Smooth muscle cell (in vitro differentiated cells): ENCODE results near the gene ZNF709. TPM values are rescaled to one million over a fixed set of nuclear protein-coding genes. Genes with fewer than 3 reads are reported as not detected.
A peak's percentile ranks its signal among the peaks of the same experiment; 100 is the strongest.
"Not testable (repeated sequence)": the region's sequence is repeated elsewhere in the genome, so short reads cannot be mapped to it uniquely, and the experiment has no call there.

Source experiments
- DNase-seq: peaks from one replicate; lab custom pipeline; 2025; ENCODE audit not compliant: unreplicated experiment; lab: John Stamatoyannopoulos, UW
- H2AFZ ChIP-seq: fragments of 200-600 bp; sonication (generic); 2 replicates; pipeline ENCODE4 v1.6.0; 2016; ENCODE audit warnings: antibody characterized with exemption, low read depth, mild to moderate bottlenecking
- H3F3A ChIP-seq: fragments of 200-600 bp; sonication (generic); 2 replicates; pipeline ENCODE4 v1.6.0; 2017; ENCODE audit warnings: antibody characterized with exemption, low read depth
- H3K27ac ChIP-seq: fragments of 200-600 bp; sonication (generic); 2 replicates; pipeline ENCODE4 v1.5.1; 2016; ENCODE audit warnings: low read depth, mild to moderate bottlenecking
- H3K27me3 ChIP-seq: fragments of 200-600 bp; sonication (generic); 2 replicates; pipeline ENCODE4 v1.6.1; 2016; ENCODE audit warnings: low read depth, mild to moderate bottlenecking
- H3K36me3 ChIP-seq: fragments of 200-600 bp; sonication (generic); 2 replicates; pipeline ENCODE4 v1.5.1; 2016; ENCODE audit warnings: low read depth
- H3K4me1 ChIP-seq: fragments of 200-600 bp; sonication (generic); 2 replicates; pipeline ENCODE4 v1.5.1; 2016; ENCODE audit warnings: low read depth
- H3K4me2 ChIP-seq: fragments of 200-600 bp; sonication (generic); 2 replicates; pipeline ENCODE4 v1.6.0; 2016; ENCODE audit warnings: mild to moderate bottlenecking
- H3K4me3 ChIP-seq: fragments of 200-600 bp; sonication (generic); 2 replicates; pipeline ENCODE4 v1.5.1; 2016; ENCODE audit warnings: mild to moderate bottlenecking
- H3K79me2 ChIP-seq: fragments of 200-600 bp; sonication (generic); 2 replicates; pipeline ENCODE4 v1.6.0; 2016; ENCODE audit warnings: low read depth, mild to moderate bottlenecking
- H3K9ac ChIP-seq: fragments of 200-600 bp; sonication (generic); 2 replicates; pipeline ENCODE4 v1.6.0; 2016; ENCODE audit warnings: low read depth
- H3K9me3 ChIP-seq: fragments of 200-600 bp; sonication (generic); replicated peaks from 2 replicates; pipeline ENCODE4 v1.5.1; 2016; ENCODE audit warnings: low read depth
- H4K20me1 ChIP-seq: fragments of 200-600 bp; sonication (generic); 2 replicates; pipeline ENCODE4 v1.6.0; 2016; ENCODE audit warnings: low read depth
- WGBS: methylation state at CpG from one replicate; pipeline ENCODE4 v1.1.7; 2016; ENCODE audit warnings: low lambda C conversion rate; 5-methylcytosine and 5-hydroxymethylcytosine counted together
- polyA plus RNA-seq: library from polyadenylated mRNA; unstranded; fragments of >200 nt; fragmentation: Nextera tagmentation; extraction: Ambion mirVana; gene quantifications from 2 replicates; pipeline ENCODE4 v1.2.1, GENCODE V29; 2016
- total RNA-seq: library from RNA; depleted of rRNA; stranded (reverse); fragments of >200 nt; gene quantifications from 2 replicates; pipeline ENCODE4 v1.2.3, GENCODE V29; 2014
- TF ChIP-seq, protein P1 (sequence below): fragments of 200-600 bp; sonication (generic); IDR thresholded peaks from 2 replicates; pipeline ENCODE4 v1.5.1; 2017; ENCODE audit warnings: borderline replicate concordance, mild to moderate bottlenecking, antibody characterized with exemption; ENCODE audit not compliant: insufficient read depth, poor library complexity, severe bottlenecking

The ZNF709 gene
- total and polyA plus RNA-seq, 2 experiments from 2014 or later, result 0.29 to 1.2 TPM

DNA sequence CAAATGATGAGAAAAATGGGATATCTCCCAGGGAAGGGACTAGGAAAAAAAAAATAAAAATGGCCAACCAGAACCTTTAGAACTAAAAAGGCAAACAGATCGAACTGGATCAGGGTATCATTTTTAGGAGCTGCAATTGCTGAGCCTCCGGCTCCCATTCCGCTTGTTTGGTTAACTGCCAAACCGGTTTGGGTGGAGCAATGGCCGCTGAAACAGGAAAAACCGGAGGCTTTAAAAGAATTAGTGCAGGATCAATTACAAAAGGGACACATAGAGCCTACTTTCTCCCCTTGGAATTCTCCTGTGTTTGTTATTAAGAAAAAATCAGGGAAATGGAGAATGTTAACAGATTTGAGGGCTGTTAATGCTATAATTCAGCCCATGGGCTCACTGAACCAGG, 31.1 kb downstream of the ZNF709 start:
- TF ChIP-seq, protein P1, sequence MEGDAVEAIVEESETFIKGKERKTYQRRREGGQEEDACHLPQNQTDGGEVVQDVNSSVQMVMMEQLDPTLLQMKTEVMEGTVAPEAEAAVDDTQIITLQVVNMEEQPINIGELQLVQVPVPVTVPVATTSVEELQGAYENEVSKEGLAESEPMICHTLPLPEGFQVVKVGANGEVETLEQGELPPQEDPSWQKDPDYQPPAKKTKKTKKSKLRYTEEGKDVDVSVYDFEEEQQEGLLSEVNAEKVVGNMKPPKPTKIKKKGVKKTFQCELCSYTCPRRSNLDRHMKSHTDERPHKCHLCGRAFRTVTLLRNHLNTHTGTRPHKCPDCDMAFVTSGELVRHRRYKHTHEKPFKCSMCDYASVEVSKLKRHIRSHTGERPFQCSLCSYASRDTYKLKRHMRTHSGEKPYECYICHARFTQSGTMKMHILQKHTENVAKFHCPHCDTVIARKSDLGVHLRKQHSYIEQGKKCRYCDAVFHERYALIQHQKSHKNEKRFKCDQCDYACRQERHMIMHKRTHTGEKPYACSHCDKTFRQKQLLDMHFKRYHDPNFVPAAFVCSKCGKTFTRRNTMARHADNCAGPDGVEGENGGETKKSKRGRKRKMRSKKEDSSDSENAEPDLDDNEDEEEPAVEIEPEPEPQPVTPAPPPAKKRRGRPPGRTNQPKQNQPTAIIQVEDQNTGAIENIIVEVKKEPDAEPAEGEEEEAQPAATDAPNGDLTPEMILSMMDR, result no peak
- 78% methylated on average over 6 of the region's 6 CpGs for WGBS

DNA sequence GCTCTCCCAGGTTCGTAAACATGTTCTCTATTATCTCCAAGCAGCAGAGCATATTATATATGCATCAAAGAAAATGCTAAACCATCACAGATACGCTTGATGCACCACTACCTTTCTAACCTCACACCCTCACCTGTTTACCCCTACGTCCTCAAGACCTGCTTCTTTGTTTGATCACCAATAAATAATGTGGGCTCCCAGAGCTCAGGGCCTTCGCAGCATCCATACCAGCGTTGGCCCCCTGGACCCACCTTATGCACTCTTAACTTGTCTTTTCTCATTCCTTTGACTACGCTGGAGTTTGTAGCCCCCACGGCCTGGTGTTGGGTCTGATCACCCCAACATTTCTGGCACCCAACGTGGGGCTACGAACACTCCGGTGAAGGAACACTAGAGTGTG, 33.8 kb downstream of the ZNF709 start:
- Histone ChIP-seq H2AFZ (no peak overlapping the region), H3K9ac (no peak overlapping the region), H3K4me1 (no peaks in the 10 kb centered on the region), H3K27ac (no peak overlapping the region), H3K79me2 (no peaks in the 10 kb centered on the region), H3K9me3 (peaks cover 6% of the 10 kb centered on the region), H3K27me3 (no peaks in the 10 kb centered on the region), H3K4me2 (no peak overlapping the region), H4K20me1 (no peaks in the 10 kb centered on the region), H3K4me3 (no peak overlapping the region), H3F3A (no peaks in the 10 kb centered on the region), H3K36me3 (no peaks in the 10 kb centered on the region)
- WGBS, result 94% methylated on average over 10 of the region's 10 CpGs
- DNase-seq, result no peak
- TF ChIP-seq, protein P1, result no peak

More for the DNA sequence above, 31.1 kb downstream of the ZNF709 start:
- H3K27ac ChIP-seq, result no peak overlapping the region
- H3K4me1 ChIP-seq, result no peaks in the 10 kb centered on the region
- H2AFZ ChIP-seq, result no peak overlapping the region
- H3K9ac ChIP-seq, result no peak overlapping the region
- no peaks in the 10 kb centered on the region for H3K79me2 ChIP-seq
- DNase-seq, result no peak
- no peak overlapping the region for H3K4me3 ChIP-seq
- peaks cover 15% of the 10 kb centered on the region for H3K9me3 ChIP-seq
- H3K27me3 ChIP-seq, result no peaks in the 10 kb centered on the region
- H4K20me1 ChIP-seq, result no peaks in the 10 kb centered on the region
- H3F3A ChIP-seq, result no peaks in the 10 kb centered on the region
- no peak overlapping the region for H3K4me2 ChIP-seq
- H3K36me3 ChIP-seq, result peaks cover 2% of the 10 kb centered on the region

DNA sequence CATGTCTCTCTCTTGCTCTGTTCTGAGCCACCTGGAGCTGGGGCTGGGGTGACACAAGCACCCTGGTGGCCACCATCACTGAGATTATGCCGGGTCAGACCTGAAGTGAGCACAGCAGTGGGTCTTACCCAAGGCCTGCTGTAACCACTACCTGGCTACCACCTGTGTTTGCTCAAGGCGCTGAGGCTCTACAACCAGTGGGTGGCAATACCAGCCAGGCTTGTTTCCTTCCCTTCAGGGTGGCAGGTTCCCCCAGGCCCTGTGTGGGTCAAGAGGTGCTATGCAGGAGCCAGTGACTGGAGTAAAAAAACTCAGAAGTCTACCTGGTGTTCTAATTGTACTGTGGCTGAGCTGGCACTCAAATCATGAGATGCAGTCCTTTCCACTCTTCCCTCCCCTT, 35.8 kb downstream of the ZNF709 start:
- Histone ChIP-seq H4K20me1 (no peaks in the 10 kb centered on the region), H3K4me3 (no peak overlapping the region), H3K9me3 (peaks cover 4% of the 10 kb centered on the region), H3K27me3 (no peaks in the 10 kb centered on the region), H3K4me2 (no peak overlapping the region), H3K36me3 (no peaks in the 10 kb centered on the region), H3K4me1 (no peaks in the 10 kb centered on the region), H3F3A (no peaks in the 10 kb centered on the region), H3K9ac (no peak overlapping the region), H2AFZ (no peak overlapping the region), H3K27ac (no peak overlapping the region), H3K79me2 (no peaks in the 10 kb centered on the region)
- WGBS, result 93% methylated on average over 2 of the region's 2 CpGs
- TF ChIP-seq, protein P1, result no peak
- no peak for DNase-seq

DNA sequence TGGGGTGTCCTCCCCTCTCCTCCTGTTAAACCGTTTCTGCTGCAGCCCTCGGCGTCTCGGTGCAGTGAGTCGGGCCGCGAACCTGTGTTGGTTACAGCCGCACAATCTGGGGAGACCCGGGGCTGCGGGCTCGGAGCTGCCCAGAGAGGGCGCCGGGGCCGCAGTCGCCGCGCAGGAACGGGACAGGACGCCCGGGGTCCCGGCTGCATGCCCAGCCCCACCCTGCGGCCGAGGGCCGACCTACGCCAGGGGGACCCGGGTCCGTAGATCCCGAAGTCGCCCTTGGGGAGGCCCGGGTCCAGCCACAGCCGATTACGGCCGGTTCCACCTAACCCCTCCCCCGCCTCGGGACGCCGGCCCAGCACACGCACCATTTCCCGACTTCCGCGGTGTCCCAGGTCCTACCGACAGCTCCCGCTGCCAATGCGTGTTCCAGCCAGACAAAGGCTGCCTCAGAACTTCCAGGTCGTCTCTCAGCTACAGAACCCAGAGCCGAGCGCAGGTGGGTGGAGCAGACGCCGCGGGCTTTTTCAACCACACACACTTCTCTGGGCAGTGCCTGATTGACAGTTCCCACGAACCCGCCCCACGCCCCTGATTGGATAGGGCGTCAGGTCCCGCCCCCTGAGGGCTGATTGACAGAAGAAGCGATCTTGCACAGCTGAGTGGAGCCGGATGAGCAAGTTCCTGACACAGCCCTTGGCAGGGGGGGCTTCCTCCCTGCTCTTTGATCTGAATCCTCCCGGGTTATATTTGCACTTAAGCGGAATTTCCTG, 43.9 kb downstream of the ZNF709 start, which contains the start of gene ZNF443:
ZNF443 (minus strand) TSS at position 481 of the 776 bp plus-strand sequence; CDS start at position 374, 107 bp downstream.
- H3K4me3 ChIP-seq, result peak within 1 kb of the TSS; percentile 69
- H3K9ac ChIP-seq, result peak within 1 kb of the TSS; percentile 39
- no peaks in the 10 kb centered on the region for H3K36me3 ChIP-seq
- no peaks in the 10 kb centered on the region for H3K79me2 ChIP-seq
- no peaks in the 10 kb centered on the region for H3K4me1 ChIP-seq
- peak within 1 kb of the TSS; percentile 90 for H3K4me2 ChIP-seq
- H3K27me3 ChIP-seq, result no peaks in the 10 kb centered on the region
- TF ChIP-seq, protein P1, result no peak
- H4K20me1 ChIP-seq, result no peaks in the 10 kb centered on the region
- peak within 1 kb of the TSS; percentile 47 for H3K27ac ChIP-seq
- under 1% methylated on average over 54 of the region's 59 CpGs for WGBS
- peak within 1 kb of the TSS; percentile 43 for H2AFZ ChIP-seq
- no peaks in the 10 kb centered on the region for H3F3A ChIP-seq
- peak; percentile 70 for DNase-seq
- H3K9me3 ChIP-seq, result peaks cover 4% of the 10 kb centered on the region

DNA sequence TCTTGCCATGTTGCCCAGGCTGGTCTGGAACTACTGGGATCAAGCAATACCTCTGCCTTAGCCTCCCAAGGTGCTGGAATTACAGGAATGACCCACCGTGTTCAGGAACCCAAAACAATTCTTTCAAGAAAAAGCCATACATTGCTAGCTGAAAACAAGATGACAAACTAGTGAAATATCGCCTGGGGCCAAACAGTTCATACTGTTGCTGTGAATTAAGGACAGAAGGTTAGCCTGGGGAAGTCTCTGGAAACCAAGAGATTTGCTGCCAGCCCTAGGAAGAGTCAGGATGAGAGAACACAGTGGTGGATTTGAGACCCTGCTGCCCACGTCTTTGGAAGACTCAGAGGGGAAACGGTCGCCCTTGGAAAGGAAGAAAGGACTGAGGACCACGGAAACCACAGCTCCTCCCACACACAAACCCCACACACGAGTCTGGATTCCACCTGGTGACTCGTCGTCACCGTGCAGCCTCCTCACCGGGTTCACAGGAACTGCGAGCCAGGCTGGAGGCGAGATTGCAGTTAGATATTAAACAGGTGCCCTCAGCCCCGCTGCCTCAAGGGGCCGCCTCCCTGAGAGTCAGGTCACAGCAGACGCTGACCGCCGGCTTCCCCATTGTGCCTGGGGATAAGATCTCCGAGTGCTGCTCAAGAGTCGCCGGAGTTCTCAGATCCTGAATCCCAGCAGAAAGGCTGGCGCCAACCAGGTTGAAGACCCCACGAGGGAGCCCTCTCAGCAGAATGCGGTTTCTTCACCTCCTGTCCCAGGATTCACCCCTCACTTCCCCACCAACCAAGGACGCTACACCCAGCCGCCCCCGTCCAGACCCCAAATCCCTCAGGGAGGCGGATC, 44.7 kb downstream of the ZNF709 start:
- H3K79me2 ChIP-seq, H4K20me1 ChIP-seq, H3K27me3 ChIP-seq, H3F3A ChIP-seq, H3K36me3 ChIP-seq, DNase-seq, H3K9me3 ChIP-seq, H3K4me1 ChIP-seq: not testable (repeated sequence)
- H3K4me2 ChIP-seq, result peak overlapping the region; percentile 90
- peak overlapping the region; percentile 43 for H2AFZ ChIP-seq
- H3K4me3 ChIP-seq, result peak overlapping the region; percentile 69
- peak overlapping the region; percentile 47 for H3K27ac ChIP-seq
- peak overlapping the region; percentile 39 for H3K9ac ChIP-seq
- 2% methylated on average over 16 of the region's 28 CpGs for WGBS
